Heart left ventricle (tissue), 16 donors: ENCODE measurements around the gene ATP6V0E2. TPM values are rescaled to one million over a fixed set of nuclear protein-coding genes. Genes with fewer than 3 reads are reported as not detected.

Source experiments
- ATAC-seq, 4 donors: fragments of 200-7000 bp; cut with Tn5 transposase; one replicate each; pipeline ENCODE4 v1.9.1; 2020 to 2022; ENCODE audit warnings: moderate library complexity in 4 of 4, mild to moderate bottlenecking in 3 of 4, moderate number of reproducible peaks in 1 of 4
- DNase-seq, 5 donors: peaks; one replicate each; pipeline ENCODE4 v3.0.0-alpha.2; 2020
- H3K27ac ChIP-seq, 12 donors: fragments of 200-600 bp; sonication (generic) in 4 of 12; one replicate each; pipeline versions ENCODE4 v1.5.0 to v1.8.0; 2016 to 2022; ENCODE audit warnings: mild to moderate bottlenecking in 2 of 12
- H3K27me3 ChIP-seq, 9 donors: fragments of 200-600 bp; sonication (generic) in 2 of 9; one replicate each; pipeline versions ENCODE4 v1.5.1 to v1.8.0; 2016 to 2022; ENCODE audit warnings: mild to moderate bottlenecking in 3 of 9
- H3K36me3 ChIP-seq, 9 donors: fragments of 200-600 bp; sonication (generic) in 2 of 9; one replicate each; pipeline versions ENCODE4 v1.5.0 to v1.8.0; 2018 to 2022; ENCODE audit warnings: mild to moderate bottlenecking in 2 of 9
- H3K4me1 ChIP-seq, 12 donors: fragments of 200-600 bp; sonication (generic) in 4 of 12; one replicate each; pipeline versions ENCODE4 v1.5.0 to v1.8.0; 2016 to 2022; ENCODE audit warnings: mild to moderate bottlenecking in 3 of 12
- H3K4me3 ChIP-seq, 12 donors: fragments of 200-600 bp; sonication (generic) in 4 of 12; one replicate each; pipeline versions ENCODE4 v1.5.0 to v1.8.0; 2017 to 2022; ENCODE audit warnings: mild to moderate bottlenecking in 9 of 12, moderate library complexity in 4 of 12
- H3K9me3 ChIP-seq, 12 donors: fragments of 200-600 bp; sonication (generic) in 4 of 12; one replicate each; pipeline versions ENCODE4 v1.5.0 to v1.8.0; 2016 to 2022; ENCODE audit warnings: mild to moderate bottlenecking in 1 of 12
- POLR2A ChIP-seq, 2 donors: fragments of 450-650 bp; IDR thresholded peaks; one replicate each; pipeline ENCODE4 v1.6.1; 2017; ENCODE audit warnings: antibody characterized with exemption in 2 of 2, mild to moderate bottlenecking in 2 of 2, moderate library complexity in 2 of 2
- WGBS, 4 donors: extraction: QIAGEN DNeasy Blood & Tissue Kit in 2 of 4; methylation state at CpG; one replicate each; pipeline versions ENCODE4 v1.1.5 to v1.1.7; 2013 to 2018; 5-methylcytosine and 5-hydroxymethylcytosine counted together
- intact Hi-C, 10 donors: fragments of 100-400 bp; cut with DNase I; formaldehyde crosslinking; loops; one replicate each; pipeline versions ENCODE4 v1.11.1 to v1.14.2; 2022
- polyA plus RNA-seq, 2 donors: library from polyadenylated mRNA; stranded (reverse); fragments of 200-250 nt; gene quantifications; one replicate each; pipeline ENCODE4 v1.2.3, GENCODE V29; 2013
- total RNA-seq, 9 donors: library from RNA; depleted of rRNA in 2 of 9; stranded (reverse); fragments of >200 nt in 2 of 9; fragmentation: NEBNext Ultra II Directional in 3 of 9; extraction: Animal tissue kit (Norgen Biotek cat#: 25700) in 3 of 9; gene quantifications; one replicate each; pipeline versions ENCODE4 v1.1.0 to v1.2.4, GENCODE V29; 2016 to 2023
- TF ChIP-seq, protein P1 (sequence below), 12 donors: fragments of 200-600 bp; sonication (generic) in 4 of 12; IDR thresholded peaks; one replicate each; pipeline versions ENCODE4 v1.5.0 to v1.8.0; 2018 to 2022; ENCODE audit warnings: antibody characterized with exemption in 12 of 12, mild to moderate bottlenecking in 5 of 12
- donor health status: ischemic (EF 13 %, LVEDD 7.1; RV severe dilation, severe dysfunction).
- donor health status: healthy with polysubstance abuse.
- donor health status: DM: no; HTN: yes; CAD: no.
- donor health status: DM: no; HTN: no; CAD: no.
- donor health status: ischemic (EF 25% LVEDD 6.9; RV normal size, moderate dysfunction).
- donor health status: ischemic (EF 25% LVEDD 5.7; RV mildly dilated, moderate dysfunction).
- donor health status: healthy.
- donor health status: DM: yes; HTN: yes; CAD: no.
- donor health status: ischemic (EF 35%, LVEDD 5.7; RV mildly dilated, moderate dysfunction).
- donor health status: nonischemic (EF 11% LVEDD 7.7; RV severe dilation, severe dysfunction).
- donor health status: DM: yes; HTN: yes; CAD: no.
- donor health status: PGD.
- donor health status: ischemic (EF 29% LVEDD 5.4; RV normal size, mild dysfunction).
- donor health status: nonischemic (EF 23%, LVEDD 6.1; RV moderate dilation, normal function).

ATP6V0E2 gene
- total and polyA plus RNA-seq, 11 donors = 39.0 to 137 (median 92.2) TPM

DNA sequence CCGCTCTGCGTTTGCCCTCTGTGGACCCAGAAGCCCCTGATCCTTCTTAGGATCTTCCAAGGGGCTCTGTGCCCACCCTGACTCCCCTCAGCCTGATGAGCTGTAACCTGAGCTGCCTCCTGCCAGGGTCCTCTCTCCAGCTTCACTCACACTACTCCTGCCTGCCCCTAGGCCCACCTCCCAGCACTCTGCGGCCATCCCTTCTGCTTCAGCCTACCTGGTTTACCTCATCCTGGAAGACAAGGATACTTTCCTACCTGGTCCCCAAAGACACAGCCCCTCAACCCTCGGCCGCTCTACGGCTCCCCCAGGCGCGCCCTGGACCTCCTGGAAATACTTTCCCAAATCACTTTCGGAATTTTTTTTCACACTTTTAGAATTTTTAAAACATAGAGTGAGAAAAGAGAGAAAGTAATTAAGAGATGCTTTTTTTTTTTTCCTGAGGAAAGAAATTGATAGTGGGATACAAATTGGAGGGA lies 42.0 kb upstream of the ATP6V0E2 start:
- Histone ChIP-seq H3K27me3 (peaks cover 0 to 6% (median 0%) of the 10 kb centered on the region in 9 donors), H3K4me3 (no peak overlapping the region), H3K36me3 (no peaks in the 10 kb centered on the region), H3K27ac (no peak overlapping the region), H3K9me3 (no peaks in the 10 kb centered on the region), H3K4me1 (no peaks in the 10 kb centered on the region)
- intact Hi-C loops = loop anchor here in 3 of 10 donors (10.0 kb wide), 3 partner anchors 57 to 547 kb away; partner anchors contain the start of gene ZNF467 (in 1 of the 3)
- ATAC-seq = no peak
- no peak for TF ChIP-seq POLR2A (IDR thresholded peaks at IDR 0.05)
- TF ChIP-seq, protein P1, sequence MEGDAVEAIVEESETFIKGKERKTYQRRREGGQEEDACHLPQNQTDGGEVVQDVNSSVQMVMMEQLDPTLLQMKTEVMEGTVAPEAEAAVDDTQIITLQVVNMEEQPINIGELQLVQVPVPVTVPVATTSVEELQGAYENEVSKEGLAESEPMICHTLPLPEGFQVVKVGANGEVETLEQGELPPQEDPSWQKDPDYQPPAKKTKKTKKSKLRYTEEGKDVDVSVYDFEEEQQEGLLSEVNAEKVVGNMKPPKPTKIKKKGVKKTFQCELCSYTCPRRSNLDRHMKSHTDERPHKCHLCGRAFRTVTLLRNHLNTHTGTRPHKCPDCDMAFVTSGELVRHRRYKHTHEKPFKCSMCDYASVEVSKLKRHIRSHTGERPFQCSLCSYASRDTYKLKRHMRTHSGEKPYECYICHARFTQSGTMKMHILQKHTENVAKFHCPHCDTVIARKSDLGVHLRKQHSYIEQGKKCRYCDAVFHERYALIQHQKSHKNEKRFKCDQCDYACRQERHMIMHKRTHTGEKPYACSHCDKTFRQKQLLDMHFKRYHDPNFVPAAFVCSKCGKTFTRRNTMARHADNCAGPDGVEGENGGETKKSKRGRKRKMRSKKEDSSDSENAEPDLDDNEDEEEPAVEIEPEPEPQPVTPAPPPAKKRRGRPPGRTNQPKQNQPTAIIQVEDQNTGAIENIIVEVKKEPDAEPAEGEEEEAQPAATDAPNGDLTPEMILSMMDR (IDR thresholded peaks at IDR 0.05) = no peak
- peak in 1 of 5 donors; percentile 6 for DNase-seq
- WGBS, 4 donors = 73 to 76% (median 75%) methylated on average over 7 to 9 of the region's 9 CpGs

GRCh38 chr7:149832332-149833041 lies 41.3 kb upstream of the ATP6V0E2 start:
- peaks cover 0 to 6% (median 0%) of the 10 kb centered on the region in 9 donors for H3K27me3 ChIP-seq
- intact Hi-C loops = loop anchor here in 3 of 10 donors (10.0 kb wide), 3 partner anchors 58 to 548 kb away; partner anchors contain the start of gene ZNF467 (in 1 of the 3)
- H3K9me3 ChIP-seq = no peaks in the 10 kb centered on the region
- no peak overlapping the region for H3K4me3 ChIP-seq
- H3K36me3 ChIP-seq = no peaks in the 10 kb centered on the region
- 67 to 78% (median 72%) methylated on average over 11 to 13 of the region's 13 CpGs for WGBS, 4 donors
- peak in 1 of 4 donors; percentile 28 for ATAC-seq
- H3K4me1 ChIP-seq = peaks cover 0 to under 1% (median 0%) of the 10 kb centered on the region in 12 donors
- peak in 2 of 5 donors; percentile 15 to 25 for DNase-seq
- TF ChIP-seq, protein P1 (IDR thresholded peaks at IDR 0.05) = no peak
- no peak for TF ChIP-seq POLR2A (IDR thresholded peaks at IDR 0.05)
- no peak overlapping the region for H3K27ac ChIP-seq

- Histone ChIP-seq H3K4me3 (no peak overlapping the region), H3K27me3 (peaks cover 0 to 6% (median 0%) of the 10 kb centered on the region in 9 donors), H3K9me3 (no peaks in the 10 kb centered on the region), H3K36me3 (no peaks in the 10 kb centered on the region), H3K27ac (no peak overlapping the region), H3K4me1 (peaks cover 0 to 5% (median 3%) of the 10 kb centered on the region in 12 donors)
- ATAC-seq (no peak), DNase-seq (peak in 1 of 5 donors; percentile 5)
- intact Hi-C loops = loop anchor here in 3 of 10 donors (10.0 kb wide), 3 partner anchors 59 to 549 kb away; partner anchors contain the start of gene ZNF467 (in 1 of the 3)
- TF ChIP-seq, protein P1 (IDR thresholded peaks at IDR 0.05) = no peak
- no peak for TF ChIP-seq POLR2A (IDR thresholded peaks at IDR 0.05)
- 83 to 90% (median 84%) methylated on average over 11 to 12 of the region's 12 CpGs for WGBS, 4 donors
These were observed 40.2 kb upstream of the ATP6V0E2 start for GRCh38 chr7:149833495-149834130.

DNA sequence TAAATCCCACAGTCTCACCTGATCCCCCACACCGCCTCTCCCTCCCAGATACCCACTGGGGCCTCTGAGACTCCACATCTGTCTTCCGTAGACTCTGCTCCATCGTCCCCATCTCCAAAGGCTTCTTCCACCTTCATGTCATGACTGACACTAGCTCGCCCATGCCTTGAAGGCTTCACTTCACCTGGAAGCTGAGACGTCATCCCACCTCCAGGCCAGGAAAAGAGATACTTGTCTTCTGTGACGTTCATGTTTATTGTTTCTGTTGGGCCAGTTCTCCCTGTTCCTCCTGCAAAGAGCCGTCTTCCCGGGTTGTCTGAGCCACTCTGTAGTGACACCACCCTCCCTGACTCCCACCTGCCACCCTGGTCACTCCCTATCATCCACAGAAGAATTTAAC lies 39.2 kb upstream of the ATP6V0E2 start:
- no peak for ATAC-seq
- intact Hi-C loops = loop anchor here in 3 of 10 donors (10.0 kb wide), 3 partner anchors 60 to 550 kb away; partner anchors contain the start of gene ZNF467 (in 1 of the 3)
- peak in 1 of 5 donors; percentile 15 for DNase-seq
- no peaks in the 10 kb centered on the region for H3K36me3 ChIP-seq
- H3K27me3 ChIP-seq = peaks cover 0 to 6% (median 0%) of the 10 kb centered on the region in 9 donors
- TF ChIP-seq POLR2A (IDR thresholded peaks at IDR 0.05) = no peak
- TF ChIP-seq, protein P1 (IDR thresholded peaks at IDR 0.05) = no peak
- H3K27ac ChIP-seq = no peak overlapping the region
- H3K4me3 ChIP-seq = no peak overlapping the region
- peaks cover 0 to 14% (median 12%) of the 10 kb centered on the region in 12 donors for H3K4me1 ChIP-seq
- H3K9me3 ChIP-seq = no peaks in the 10 kb centered on the region
- 86 to 89% (median 87%) methylated on average over 8 of the region's 8 CpGs for WGBS, 4 donors
